Endothelial cell of umbilical vein (primary cell): ENCODE data around the gene INTS4. TPM values are rescaled to one million over a fixed set of nuclear protein-coding genes. Genes with fewer than 3 reads are reported as not detected.

Experiments
- BruUV-seq: library from RNA; stranded (reverse); fragments of 400-500 nt; replicated peaks from 2 replicates; lab custom pipeline; 2021; lab: Mats Ljungman, UMichigan
- CTCF ChIA-PET: fragments of 300-600, 350-600 bp; sonication (Branson Sonifier 250); formaldehyde crosslinking; loops from one replicate; lab custom pipeline; 2021; ENCODE audit warnings: antibody characterized with exemption, inconsistent platforms; lab: Charles Lee
- POLR2A ChIA-PET: fragments of 300-600, 350-600 bp; sonication (Branson Sonifier 250); formaldehyde crosslinking; loops from one replicate; lab custom pipeline; 2021; ENCODE audit warnings: antibody characterized with exemption, inconsistent platforms; lab: Charles Lee
- DNase-seq: peaks from one replicate; pipeline ENCODE4 v3.0.0-alpha.2; 2011; ENCODE audit warnings: low read depth, low spot score
- FAIRE-seq: peaks from 2 replicates; lab custom pipeline; 2011; peaks lifted over from hg19 to GRCh38; lab: Jason Lieb, UNC
- H2AFZ ChIP-seq: 2 replicates; pipeline ENCODE4 v1.6.0; 2012; ENCODE audit warnings: low read depth, low read length, control low read depth, inconsistent platforms
- H3K27ac ChIP-seq: 2 replicates; pipeline ENCODE4 v1.5.1; 2011; ENCODE audit warnings: low read depth, mild to moderate bottlenecking, control low read depth, low read length, moderate library complexity; ENCODE audit not compliant: insufficient read depth
- H3K27me3 ChIP-seq, 2 experiments: 2 replicates each; pipeline versions ENCODE4 v1.6.0 to v1.6.1; 2011; ENCODE audit warnings: low read length in 2 of 2, mixed read lengths in 1 of 2; ENCODE audit not compliant: control insufficient read depth in 2 of 2, insufficient read depth in 2 of 2
- H3K36me3 ChIP-seq, 2 experiments: 2 replicates in 1 of 2; 3 replicates in 1 of 2; pipeline ENCODE4 v1.5.1; 2011; ENCODE audit warnings: low read length in 2 of 2, mild to moderate bottlenecking in 1 of 2, moderate library complexity in 1 of 2; ENCODE audit not compliant: control insufficient read depth in 2 of 2, insufficient read depth in 2 of 2; ENCODE audit errors: extremely low read depth in 1 of 2
- H3K4me1 ChIP-seq: 3 replicates; pipeline ENCODE4 v1.5.1; 2011; ENCODE audit warnings: mild to moderate bottlenecking, low read length; ENCODE audit not compliant: control insufficient read depth, insufficient read depth; ENCODE audit errors: extremely low read depth
- H3K4me2 ChIP-seq: 2 replicates; pipeline ENCODE4 v1.6.1; 2011; ENCODE audit warnings: low read length, control low read depth, mixed read lengths; ENCODE audit not compliant: insufficient read depth
- H3K4me3 ChIP-seq, 3 experiments: fragments of 200-600 bp in 1 of 3; sonication (generic), shearing (Covaris generic) in 1 of 3; replicated peaks in 1 of 3; 2 replicates each; pipeline ENCODE4 v1.5.1; 2011 to 2016; ENCODE audit warnings: control low read depth in 3 of 3, low read length in 3 of 3, mild to moderate bottlenecking in 2 of 3, inconsistent platforms in 1 of 3, low read depth in 1 of 3, moderate library complexity in 1 of 3; ENCODE audit not compliant: insufficient read depth in 1 of 3
- H3K79me2 ChIP-seq: 2 replicates; pipeline ENCODE4 v1.6.0; 2012; ENCODE audit warnings: low read length, inconsistent platforms; ENCODE audit not compliant: control insufficient read depth, insufficient read depth
- H3K9ac ChIP-seq: replicated peaks from 2 replicates; pipeline ENCODE3; 2011; ENCODE audit warnings: low read length, control low read depth; ENCODE audit not compliant: insufficient read depth; ENCODE audit errors: extremely low read depth
- H3K9me1 ChIP-seq: replicated peaks from 3 replicates; pipeline ENCODE4 v1.6.0; 2011; ENCODE audit warnings: mild to moderate bottlenecking, low read length; ENCODE audit not compliant: control insufficient read depth, insufficient read depth; ENCODE audit errors: extremely low read depth
- H3K9me3 ChIP-seq: replicated peaks from 2 replicates; pipeline ENCODE4 v1.5.1; 2012; ENCODE audit warnings: low read length, inconsistent platforms; ENCODE audit not compliant: control insufficient read depth, insufficient read depth
- H4K20me1 ChIP-seq: replicated peaks from 2 replicates; pipeline ENCODE3; 2011; ENCODE audit warnings: mild to moderate bottlenecking, low read length; ENCODE audit not compliant: control insufficient read depth, insufficient read depth; ENCODE audit errors: extremely low read depth
- CTCF ChIP-seq, 2 donors: IDR thresholded peaks; 1 replicate in 1 of 2; 2 replicates in 1 of 2; pipeline ENCODE4 v1.5.1; 2011; ENCODE audit warnings: low read length in 2 of 2, mild to moderate bottlenecking in 2 of 2, moderate library complexity in 2 of 2, control low read depth in 1 of 2, inconsistent platforms in 1 of 2, low read depth in 1 of 2; ENCODE audit not compliant: insufficient read depth in 1 of 2; ENCODE audit errors: extremely low read depth in 1 of 2
- EZH2 ChIP-seq: IDR thresholded peaks from 2 replicates; pipeline ENCODE4 v1.6.1; 2012; ENCODE audit warnings: borderline replicate concordance, low read depth, mild to moderate bottlenecking, moderate library complexity, low read length, inconsistent platforms; ENCODE audit not compliant: severe bottlenecking
- FOS ChIP-seq: IDR thresholded peaks from 2 replicates; pipeline ENCODE4 v1.6.1; 2011; ENCODE audit warnings: mild to moderate bottlenecking, low read length, moderate library complexity, borderline replicate concordance; ENCODE audit not compliant: insufficient read depth
- GATA2 ChIP-seq: IDR thresholded peaks from 2 replicates; pipeline ENCODE4 v1.7.0; 2011; ENCODE audit warnings: low read depth, mild to moderate bottlenecking, moderate library complexity, mixed read lengths, low read length; ENCODE audit not compliant: insufficient read length, insufficient read depth
- JUN ChIP-seq: IDR thresholded peaks from 2 replicates; pipeline ENCODE4 v1.6.1; 2011; ENCODE audit warnings: borderline replicate concordance, low read depth; ENCODE audit not compliant: insufficient read length, insufficient read depth
- MYC ChIP-seq: IDR thresholded peaks from one replicate; pipeline ENCODE4 v1.6.1; 2011; ENCODE audit warnings: mild to moderate bottlenecking, low read depth, low read length
- POLR2A ChIP-seq: IDR thresholded peaks from 2 replicates; pipeline ENCODE4 v1.6.1; 2012; ENCODE audit warnings: low read depth, mild to moderate bottlenecking, control low read depth, low read length
- POLR2AphosphoS5 ChIP-seq: IDR thresholded peaks from 2 replicates; pipeline ENCODE4 v1.6.1; 2012; ENCODE audit warnings: low read depth, mild to moderate bottlenecking, control low read depth, low read length, moderate library complexity; ENCODE audit not compliant: insufficient read depth
- dilution Hi-C: fragments of 300-500 bp; cut with MboI; formaldehyde crosslinking; loops from one replicate; pipeline ENCODE4 v1.15.0; 2019; ENCODE audit warnings: low sequenced_read_pairs; ENCODE audit not compliant: extremely low pct_ligation_motif_present
- intact Hi-C: fragments of 100-400 bp; cut with micrococcal nuclease; formaldehyde crosslinking; loops from one replicate; pipeline ENCODE4 v1.10.0; 2022
- polyA plus RNA-seq, 4 experiments: library from polyadenylated mRNA; depleted of rRNA in 3 of 4; stranded (reverse) in 3 of 4; unstranded in 1 of 4; fragments of >200 nt; gene quantifications; 2 replicates each; pipeline versions ENCODE4 v1.2.1 to v1.2.3, GENCODE V29; 2011 to 2012; ENCODE audit warnings: missing spikeins in 1 of 4
- total RNA-seq: library from RNA; stranded (reverse); gene quantifications from 2 replicates; pipeline ENCODE4 v1.2.3, GENCODE V29; 2021
- TF ChIP-seq, protein P1 (sequence below): IDR thresholded peaks from 2 replicates; pipeline ENCODE4 v1.6.1; 2011; ENCODE audit not compliant: insufficient read depth, insufficient read length

The INTS4 gene
- total and polyA plus RNA-seq, 2 donors (not counting 3 experiments of a cell fraction or from before 2014, with no cell fraction given), result 29.2 to 37.8 TPM

- Histone ChIP-seq H3K9me3 (no peaks in the 10 kb centered on the region), H4K20me1 (no peaks in the 10 kb centered on the region), H3K27me3 (no peaks in the 10 kb centered on the region), H3K9ac (no peak overlapping the region), H3K27ac (peak overlapping the region; percentile 45), H3K9me1 (no peaks in the 10 kb centered on the region), H2AFZ (peak overlapping the region; percentile 50), H3K4me3 (no peak overlapping the region), H3K4me2 (peak overlapping the region; percentile 58), H3K79me2 (no peaks in the 10 kb centered on the region), H3K36me3 (peaks cover 2 to 4% of the 10 kb centered on the region in 2 experiments), H3K4me1 (peaks cover 14% of the 10 kb centered on the region)
- DNase-seq (peak; percentile 58), FAIRE-seq (peak; percentile 82)
- intact Hi-C loops, result loop anchor here (2.0 kb wide), 1 partner anchor 22 kb away; the partner anchor contains the start of genes AAMDC and RSF1
- TF ChIP-seq FOS (peak; percentile 67), JUN (peak; percentile 37), POLR2AphosphoS5 (no peak)
- ChIA-PET POLR2A (no interaction called here), CTCF (interaction anchor here (1.0 to 1.5 kb wide), 2 partner anchors 157 to 204 kb away, joined by 3 read pairs; no protein-coding TSS in a partner anchor)
- BruUV-seq, result no TSS peak
- dilution Hi-C loops, result no loop called here
Observed at GRCh38 chr11:77842441-77843121, 151.9 kb downstream of the INTS4 start.

DNA sequence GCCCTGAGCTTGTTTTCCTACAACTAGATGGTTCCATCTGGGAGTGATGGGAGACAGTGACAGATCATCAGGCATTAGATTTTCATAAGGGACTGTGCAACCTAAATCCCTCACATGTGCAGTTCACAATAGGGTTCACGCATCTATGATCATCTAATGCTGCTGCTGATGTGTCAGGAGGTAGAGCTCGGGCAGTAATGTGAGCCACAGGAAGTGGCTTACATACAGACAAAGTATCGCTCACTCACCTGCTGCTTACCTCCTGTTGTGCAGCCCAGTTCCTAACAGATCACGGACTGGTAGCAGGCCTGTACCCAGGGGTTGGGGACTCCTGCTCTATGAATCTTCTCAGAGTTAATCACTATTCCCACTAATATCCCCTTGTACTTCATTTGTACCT, 161.2 kb downstream of the INTS4 start:
- Histone ChIP-seq H3K27ac (no peak overlapping the region), H3K9ac (no peak overlapping the region), H3K9me3 (no peaks in the 10 kb centered on the region), H3K4me1 (no peaks in the 10 kb centered on the region), H3K27me3 (no peaks in the 10 kb centered on the region), H3K36me3 (no peaks in the 10 kb centered on the region), H2AFZ (no peak overlapping the region), H3K9me1 (no peaks in the 10 kb centered on the region), H3K4me3 (no peak overlapping the region), H4K20me1 (no peaks in the 10 kb centered on the region), H3K79me2 (no peaks in the 10 kb centered on the region), H3K4me2 (no peak overlapping the region)
- TF ChIP-seq GATA2 (no peak), POLR2AphosphoS5 (no peak), POLR2A (no peak), CTCF (IDR thresholded peaks at IDR 0.05; ENCODE audit: extremely low read depth in 1 of 2, insufficient read depth in 1 of 2, low read depth in 1 of 2, low read length in 2 of 2) (no peak), MYC (no peak), FOS (no peak), EZH2 (no peak), JUN (no peak)
- TF ChIP-seq, protein P1, sequence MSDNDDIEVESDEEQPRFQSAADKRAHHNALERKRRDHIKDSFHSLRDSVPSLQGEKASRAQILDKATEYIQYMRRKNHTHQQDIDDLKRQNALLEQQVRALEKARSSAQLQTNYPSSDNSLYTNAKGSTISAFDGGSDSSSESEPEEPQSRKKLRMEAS, result no peak
- CTCF ChIA-PET, result no interaction called here
- FAIRE-seq (no peak), DNase-seq (no peak)
- intact Hi-C loops, result no loop called here
- POLR2A ChIA-PET, result no interaction called here
- dilution Hi-C loops, result no loop called here
- BruUV-seq, result no TSS peak
